PC-3 (cell line): ENCODE data around the gene ACYP2. TPM values are rescaled to one million over a fixed set of nuclear protein-coding genes. Genes with fewer than 3 reads are reported as not detected.
A peak's percentile ranks its signal among the peaks of the same experiment; 100 is the strongest.

ENCODE experiments used
- ATAC-seq: fragments of 200-7000 bp; cut with Tn5 transposase; 2 replicates; pipeline ENCODE4 v1.9.1; 2020; ENCODE audit warnings: mild to moderate bottlenecking, moderate library complexity
- BruUV-seq: library from RNA; stranded (reverse); fragments of 400-500 nt; replicated peaks from 2 replicates; lab custom pipeline; 2021; lab: Mats Ljungman, UMichigan
- CTCF ChIA-PET: fragments of 300-600 bp; sonication (Branson Sonifier 250); formaldehyde crosslinking; loops from one replicate; lab custom pipeline; 2022; ENCODE audit warnings: antibody characterized with exemption; lab: Charles Lee
- POLR2A ChIA-PET: fragments of 300-600 bp; sonication (Branson Sonifier 250); formaldehyde crosslinking; loops from one replicate; lab custom pipeline; 2022; ENCODE audit warnings: antibody characterized with exemption; ENCODE audit not compliant: unreplicated experiment; lab: Charles Lee
- DNase-seq: peaks from one replicate; pipeline ENCODE4 v3.0.0-alpha.2; 2015
- H2AFZ ChIP-seq: fragments of 300-600 bp; sonication (generic); 2 replicates; pipeline ENCODE4 v1.6.0; 2016; ENCODE audit warnings: antibody characterized with exemption, low read length
- H3F3A ChIP-seq: fragments of 300-600 bp; sonication (generic); one replicate; pipeline ENCODE4 v1.6.0; 2017; ENCODE audit warnings: antibody characterized with exemption, low read length, control low read depth, mild to moderate bottlenecking; ENCODE audit not compliant: unreplicated experiment
- H3K27ac ChIP-seq: fragments of 300-600 bp; sonication (generic); 2 replicates; pipeline ENCODE4 v1.5.1; 2016; ENCODE audit warnings: mild to moderate bottlenecking, low read length
- H3K27me3 ChIP-seq: fragments of 300-600 bp; sonication (generic); 2 replicates; pipeline ENCODE4 v1.6.1; 2016; ENCODE audit warnings: low read length, mixed read lengths
- H3K36me3 ChIP-seq: fragments of 300-600 bp; sonication (generic); 2 replicates; pipeline ENCODE4 v1.6.1; 2016; ENCODE audit warnings: low read depth, mixed run types, low read length, mixed read lengths
- H3K4me1 ChIP-seq: fragments of 300-600 bp; sonication (generic); 2 replicates; pipeline ENCODE4 v1.5.1; 2016; ENCODE audit warnings: low read length; ENCODE audit not compliant: insufficient read depth
- H3K4me2 ChIP-seq: fragments of 300-600 bp; sonication (generic); 2 replicates; pipeline ENCODE4 v1.6.0; 2016; ENCODE audit warnings: low read length
- H3K4me3 ChIP-seq: fragments of 300-600 bp; sonication (generic); 2 replicates; pipeline ENCODE4 v1.5.1; 2016; ENCODE audit warnings: mild to moderate bottlenecking, low read length, mixed read lengths
- H3K79me2 ChIP-seq: fragments of 300-600 bp; sonication (generic); 2 replicates; pipeline ENCODE4 v1.6.1; 2017; ENCODE audit warnings: low read length, mixed read lengths
- H3K9ac ChIP-seq: fragments of 300-600 bp; sonication (generic); 2 replicates; pipeline ENCODE4 v1.6.0; 2016; ENCODE audit warnings: mild to moderate bottlenecking, low read length
- H3K9me2 ChIP-seq: fragments of 300-600 bp; sonication (generic); replicated peaks from 2 replicates; pipeline ENCODE4 v1.6.1; 2016; ENCODE audit warnings: mixed run types, low read length, mixed read lengths
- H3K9me3 ChIP-seq: fragments of 300-600 bp; sonication (generic); 2 replicates; pipeline ENCODE4 v1.6.1; 2016; ENCODE audit warnings: low read length, mixed read lengths
- H4K20me1 ChIP-seq: fragments of 300-600 bp; sonication (generic); 2 replicates; pipeline ENCODE4 v1.6.1; 2016; ENCODE audit warnings: low read length, mixed read lengths
- EZH2 ChIP-seq: fragments of 300-600 bp; sonication (generic); IDR thresholded peaks from one replicate; pipeline ENCODE4 v1.6.1; 2017; ENCODE audit warnings: antibody characterized with exemption, mild to moderate bottlenecking, low read length; ENCODE audit not compliant: unreplicated experiment
- EZH2phosphoT487 ChIP-seq: fragments of 300-600 bp; sonication (generic); IDR thresholded peaks from 2 replicates; pipeline ENCODE4 v1.6.1; 2018; ENCODE audit warnings: mild to moderate bottlenecking, antibody characterized with exemption, low read length, borderline replicate concordance
- intact Hi-C: fragments of 100-400 bp; cut with micrococcal nuclease; formaldehyde crosslinking; loops from 2 replicates; pipeline ENCODE4 v1.9.0; 2023
- total RNA-seq: library from RNA; depleted of rRNA; stranded (reverse); fragments of >200 nt; gene quantifications from 2 replicates; pipeline ENCODE4 v1.2.3, GENCODE V29; 2014
- TF ChIP-seq, protein P1 (sequence below): fragments of 300-600 bp; sonication (generic); conservative IDR thresholded peaks from 2 replicates; pipeline ENCODE4 v1.5.1; 2017; ENCODE audit warnings: antibody characterized with exemption, low read depth, mild to moderate bottlenecking, low read length

ACYP2 gene
- total RNA-seq, 1 experiment from 2014 or later, result 8.3 TPM

DNA sequence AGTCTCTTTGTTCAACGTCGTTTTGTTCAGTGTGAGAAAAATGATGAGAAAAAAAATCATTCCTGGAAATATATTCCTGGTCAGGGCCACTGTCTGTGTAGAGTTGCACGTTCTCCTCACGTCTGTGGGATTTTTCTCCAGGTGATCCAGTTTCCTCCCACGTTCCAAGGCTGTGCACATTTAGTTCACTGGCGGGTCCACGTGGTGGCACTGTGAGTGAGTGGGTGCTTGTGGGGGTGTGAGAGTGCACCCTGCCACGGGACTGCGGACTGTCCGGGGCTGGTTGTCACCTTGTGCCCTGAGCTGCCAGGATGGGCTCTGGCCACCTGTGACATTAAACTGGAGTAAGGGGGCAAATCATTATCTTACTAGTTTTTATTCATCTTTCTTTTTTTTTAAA, 30.3 kb upstream of the ACYP2 start:
- intact Hi-C loops, result loop anchor here (2.0 kb wide), 1 partner anchor 116 kb away; no protein-coding TSS in a partner anchor
- Histone ChIP-seq H4K20me1 (no peaks in the 10 kb centered on the region), H3K4me2 (peak overlapping the region; percentile 63), H3K9me2 (no peaks in the 10 kb centered on the region), H3K9me3 (no peaks in the 10 kb centered on the region), H3K36me3 (no peaks in the 10 kb centered on the region), H2AFZ (peak overlapping the region; percentile 66), H3K79me2 (no peaks in the 10 kb centered on the region), H3K4me3 (0 out of 2 replicates have a peak overlapping the region, but pooled peaks have one; percentile 9), H3F3A (no peaks in the 10 kb centered on the region), H3K9ac (no peak overlapping the region), H3K4me1 (peaks cover 19% of the 10 kb centered on the region), H3K27ac (no peak overlapping the region), H3K27me3 (no peaks in the 10 kb centered on the region)
- ATAC-seq (peak; percentile 83), DNase-seq (peak; percentile 42)
- POLR2A ChIA-PET, result no interaction called here
- CTCF ChIA-PET, result no interaction called here
- no TSS peak for BruUV-seq
- TF ChIP-seq EZH2, result no peak
- TF ChIP-seq EZH2phosphoT487, result no peak
- TF ChIP-seq, protein P1, sequence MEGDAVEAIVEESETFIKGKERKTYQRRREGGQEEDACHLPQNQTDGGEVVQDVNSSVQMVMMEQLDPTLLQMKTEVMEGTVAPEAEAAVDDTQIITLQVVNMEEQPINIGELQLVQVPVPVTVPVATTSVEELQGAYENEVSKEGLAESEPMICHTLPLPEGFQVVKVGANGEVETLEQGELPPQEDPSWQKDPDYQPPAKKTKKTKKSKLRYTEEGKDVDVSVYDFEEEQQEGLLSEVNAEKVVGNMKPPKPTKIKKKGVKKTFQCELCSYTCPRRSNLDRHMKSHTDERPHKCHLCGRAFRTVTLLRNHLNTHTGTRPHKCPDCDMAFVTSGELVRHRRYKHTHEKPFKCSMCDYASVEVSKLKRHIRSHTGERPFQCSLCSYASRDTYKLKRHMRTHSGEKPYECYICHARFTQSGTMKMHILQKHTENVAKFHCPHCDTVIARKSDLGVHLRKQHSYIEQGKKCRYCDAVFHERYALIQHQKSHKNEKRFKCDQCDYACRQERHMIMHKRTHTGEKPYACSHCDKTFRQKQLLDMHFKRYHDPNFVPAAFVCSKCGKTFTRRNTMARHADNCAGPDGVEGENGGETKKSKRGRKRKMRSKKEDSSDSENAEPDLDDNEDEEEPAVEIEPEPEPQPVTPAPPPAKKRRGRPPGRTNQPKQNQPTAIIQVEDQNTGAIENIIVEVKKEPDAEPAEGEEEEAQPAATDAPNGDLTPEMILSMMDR, result no peak

DNA sequence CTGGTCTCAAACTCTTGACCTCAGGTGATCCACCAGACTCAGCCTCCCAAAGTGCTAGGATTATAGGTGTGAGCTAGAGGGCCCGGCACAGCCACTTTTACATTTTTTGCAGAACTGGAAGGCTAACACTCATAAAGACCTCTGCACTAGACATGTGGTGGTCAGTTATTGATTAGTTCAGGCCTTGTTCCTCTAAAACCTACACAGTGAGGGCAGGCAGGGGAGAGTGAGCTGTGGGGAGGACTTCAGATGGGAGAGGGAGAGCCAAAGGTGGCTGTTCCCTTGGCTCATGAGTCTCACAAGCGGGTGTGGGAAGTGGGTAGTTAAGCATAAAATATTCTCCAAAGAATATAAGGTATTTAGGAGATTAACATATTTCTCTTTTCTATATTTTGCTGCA, 29.3 kb upstream of the ACYP2 start:
- Histone ChIP-seq H3K79me2 (no peaks in the 10 kb centered on the region), H3K9me2 (no peaks in the 10 kb centered on the region), H3K4me2 (no peak overlapping the region), H3F3A (no peaks in the 10 kb centered on the region), H3K4me3 (no peak overlapping the region), H2AFZ (no peak overlapping the region), H3K27me3 (no peaks in the 10 kb centered on the region), H4K20me1 (no peaks in the 10 kb centered on the region), H3K9me3 (no peaks in the 10 kb centered on the region), H3K27ac (no peak overlapping the region), H3K4me1 (peaks cover 19% of the 10 kb centered on the region), H3K36me3 (no peaks in the 10 kb centered on the region), H3K9ac (no peak overlapping the region)
- ChIA-PET CTCF (no interaction called here), POLR2A (no interaction called here)
- TF ChIP-seq EZH2phosphoT487 (no peak), EZH2 (no peak)
- TF ChIP-seq, protein P1, result no peak
- no TSS peak for BruUV-seq
- no peak for DNase-seq
- ATAC-seq, result no peak
- intact Hi-C loops, result no loop called here

GRCh38 chr2:54088191-54088634, 27.2 kb upstream of the ACYP2 start:
- no peak overlapping the region for H3K27ac ChIP-seq
- no peak overlapping the region for H3K4me2 ChIP-seq
- BruUV-seq, result no TSS peak
- no peaks in the 10 kb centered on the region for H3K9me3 ChIP-seq
- H3K9me2 ChIP-seq, result no peaks in the 10 kb centered on the region
- no peak overlapping the region for H3K9ac ChIP-seq
- POLR2A ChIA-PET, result no interaction called here
- no peak overlapping the region for H3K4me3 ChIP-seq
- no peaks in the 10 kb centered on the region for H3K79me2 ChIP-seq
- H3K36me3 ChIP-seq, result no peaks in the 10 kb centered on the region
- no peaks in the 10 kb centered on the region for H4K20me1 ChIP-seq
- H3K27me3 ChIP-seq, result no peaks in the 10 kb centered on the region
- DNase-seq, result no peak
- no peak overlapping the region for H2AFZ ChIP-seq
- CTCF ChIA-PET, result no interaction called here
- peaks cover 12% of the 10 kb centered on the region for H3K4me1 ChIP-seq
- TF ChIP-seq EZH2 (no peak), EZH2phosphoT487 (no peak)
- TF ChIP-seq, protein P1, result no peak
- intact Hi-C loops, result no loop called here
- no peak for ATAC-seq
- no peaks in the 10 kb centered on the region for H3F3A ChIP-seq
